Measurements from ENCODE around the gene GRAP2.

GRAP2 gene

DNA sequence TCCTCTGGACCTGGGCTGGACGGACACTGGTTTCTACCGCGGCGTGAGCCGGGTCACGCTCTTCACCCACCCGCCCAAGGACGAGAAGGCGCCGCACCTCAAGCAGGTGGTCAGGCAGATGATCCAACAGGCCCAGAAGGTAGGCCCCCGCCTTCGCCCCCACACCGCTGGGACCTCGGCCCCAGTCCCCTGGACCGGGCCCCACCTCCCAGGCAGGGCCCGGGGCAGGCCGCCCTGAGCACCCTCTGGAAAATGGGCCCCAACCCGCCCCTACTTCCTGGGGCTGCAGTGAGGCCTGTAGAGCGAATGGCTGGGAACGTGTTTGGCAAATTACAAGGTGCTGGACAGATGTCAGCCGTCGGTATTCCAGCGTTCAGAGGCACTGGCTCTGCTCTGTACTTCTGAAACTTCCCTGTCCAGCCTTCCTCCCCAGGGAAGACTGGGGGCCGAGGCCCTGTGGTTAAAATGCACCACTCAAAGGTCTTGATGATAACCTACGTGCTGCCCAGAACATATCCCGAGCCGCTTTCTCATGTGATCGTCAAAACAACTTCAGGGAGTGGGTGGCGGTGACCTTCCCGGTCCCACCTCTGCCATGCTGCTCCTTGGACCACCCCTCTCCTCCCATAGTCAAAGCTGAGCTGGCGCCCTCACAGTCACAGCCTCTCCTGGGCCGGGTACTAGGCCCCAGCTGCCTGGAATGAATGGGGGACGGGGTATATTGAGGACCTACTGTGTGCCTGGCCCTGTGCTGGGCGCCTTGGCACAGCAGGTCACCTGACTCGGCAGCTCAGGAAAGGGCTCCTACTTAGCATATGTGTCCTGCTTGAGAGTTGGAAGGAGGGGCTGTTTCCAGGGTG, 94.7 kb downstream of the GRAP2 start:
- DNase-seq (ENCODE audit: low read depth), result no peak
- no peak for TF ChIP-seq CTCF (conservative IDR thresholded peaks at IDR 0.05; ENCODE audit: control insufficient read depth, insufficient read depth, low read depth, low read length)
- H3K4me3 ChIP-seq (ENCODE audit: control insufficient read depth, low read depth, low read length), result no peak overlapping the region

DNA sequence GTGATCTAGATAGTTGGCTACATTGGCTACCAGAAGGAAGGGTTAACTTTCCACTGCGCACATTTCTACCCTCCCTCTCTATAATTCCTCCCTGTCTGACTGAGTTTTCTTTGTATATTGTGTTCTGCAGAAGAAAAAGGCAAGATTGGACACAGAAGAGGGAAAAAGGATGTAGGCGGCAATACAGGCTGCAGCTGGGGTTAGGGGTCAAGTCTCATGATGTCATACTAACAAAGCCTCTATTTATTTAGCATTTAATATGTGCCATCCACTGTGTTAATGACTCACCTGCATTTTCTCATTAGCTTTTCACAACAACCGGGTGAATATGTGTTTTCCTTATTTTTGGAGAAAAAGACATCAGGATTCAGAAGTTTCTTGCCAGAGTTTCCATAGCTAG, 95.8 kb downstream of the GRAP2 start:
- H3K4me3 ChIP-seq (ENCODE audit: control insufficient read depth, low read depth, low read length), result no peak overlapping the region
- DNase-seq (ENCODE audit: low read depth), result no peak
- TF ChIP-seq CTCF (conservative IDR thresholded peaks at IDR 0.05; ENCODE audit: control insufficient read depth, insufficient read depth, low read depth, low read length), result no peak

GRCh38 chr22:39997421-39997820, 96.5 kb downstream of the GRAP2 start:
- no peak for DNase-seq (ENCODE audit: low read depth)
- H3K4me3 ChIP-seq (ENCODE audit: control insufficient read depth, low read depth, low read length), result no peak overlapping the region
- no peak for TF ChIP-seq CTCF (conservative IDR thresholded peaks at IDR 0.05; ENCODE audit: control insufficient read depth, insufficient read depth, low read depth, low read length)

DNA sequence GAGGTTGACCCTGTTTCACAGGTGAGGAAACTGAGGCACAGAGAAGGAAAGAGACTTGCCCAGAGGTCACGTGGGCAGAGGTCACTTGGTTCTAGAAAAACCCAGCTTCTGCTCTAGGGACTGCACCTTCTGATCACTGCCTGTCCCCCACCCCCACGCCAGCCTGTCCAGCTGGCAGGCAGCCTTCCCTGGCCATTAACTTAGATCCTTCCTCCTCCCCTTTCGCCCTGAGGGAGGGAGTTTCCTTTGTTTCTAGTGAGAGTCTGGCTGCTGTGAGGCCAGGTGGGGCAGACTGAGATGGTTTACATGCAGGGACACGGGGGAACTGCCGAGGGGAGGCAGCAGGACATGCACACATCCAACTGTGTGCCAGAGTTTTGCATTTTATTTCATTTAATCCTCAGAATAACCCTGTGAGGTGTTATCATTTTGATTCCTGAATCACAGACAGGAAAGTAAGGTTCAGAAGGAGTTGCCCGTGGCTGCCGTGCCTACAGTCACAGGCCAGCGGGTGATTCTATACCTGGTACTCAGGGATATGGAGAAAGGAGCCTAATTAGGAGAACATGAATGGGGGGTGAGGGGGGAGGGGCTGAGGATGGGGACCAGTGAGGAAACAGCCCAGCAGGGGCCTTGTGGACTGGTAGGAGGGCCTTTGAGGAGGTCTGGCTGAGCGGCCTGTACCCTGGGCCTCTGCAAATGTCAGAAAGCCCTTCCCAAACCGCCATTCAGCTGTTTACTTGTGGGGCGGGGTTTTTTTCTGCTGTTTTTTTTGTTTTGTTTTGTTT, 97.2 kb downstream of the GRAP2 start:
- no peak overlapping the region for H3K4me3 ChIP-seq (ENCODE audit: control insufficient read depth, low read depth, low read length)

DNA sequence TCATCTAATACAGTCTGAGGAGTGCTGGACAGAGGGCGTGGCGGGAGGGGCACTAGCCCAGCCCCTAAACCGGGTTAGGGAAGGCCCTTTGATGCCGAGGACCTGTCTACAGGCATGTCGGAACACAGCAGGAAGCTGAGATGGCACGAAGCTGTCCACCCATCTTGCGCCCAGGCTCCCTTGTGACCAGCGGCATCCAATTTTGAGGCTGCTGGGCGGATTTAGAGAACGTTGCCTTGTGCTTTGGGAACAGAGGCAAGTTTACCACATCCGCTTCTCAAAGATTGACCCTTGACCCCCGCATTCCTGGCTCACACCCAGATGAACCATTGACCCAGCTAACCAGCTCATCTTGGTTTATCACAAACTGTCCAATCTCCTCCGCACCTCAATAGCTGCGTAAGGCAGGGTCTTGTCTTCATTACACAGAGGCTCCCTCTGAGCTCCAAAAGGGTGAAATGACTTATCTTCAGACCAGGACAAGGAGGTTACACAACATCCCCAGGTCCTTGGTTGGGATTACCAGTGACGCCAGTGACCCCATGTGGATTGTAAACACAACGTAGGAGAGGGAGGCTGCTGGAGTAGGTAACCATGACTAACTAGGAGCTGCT, 98.4 kb downstream of the GRAP2 start:
- no peak for TF ChIP-seq CTCF (conservative IDR thresholded peaks at IDR 0.05; ENCODE audit: control insufficient read depth, insufficient read depth, low read depth, low read length)
- DNase-seq (ENCODE audit: low read depth), result peak; percentile 61

More for the DNA sequence above, 97.2 kb downstream of the GRAP2 start:
- TF ChIP-seq CTCF (conservative IDR thresholded peaks at IDR 0.05; ENCODE audit: control insufficient read depth, insufficient read depth, low read depth, low read length), result no peak
- DNase-seq (ENCODE audit: low read depth), result no peak

GRCh38 chr22:40000171-40000570, 99.3 kb downstream of the GRAP2 start:
- TF ChIP-seq CTCF (conservative IDR thresholded peaks at IDR 0.05; ENCODE audit: control insufficient read depth, insufficient read depth, low read depth, low read length), result no peak
- no peak overlapping the region for H3K4me3 ChIP-seq (ENCODE audit: control insufficient read depth, low read depth, low read length)
- no peak for DNase-seq (ENCODE audit: low read depth)

More for the DNA sequence above, 98.4 kb downstream of the GRAP2 start:
- no peak overlapping the region for H3K4me3 ChIP-seq (ENCODE audit: control insufficient read depth, low read depth, low read length)
